SU-DHL-6 (cell line): ENCODE measurements around the gene GRID1.

Experiments used
- EZH2phosphoT487 ChIP-seq: fragments of 200-600 bp; sonication (generic), shearing (Covaris generic); conservative IDR thresholded peaks from 2 replicates; pipeline ENCODE4 v1.6.1; 2018; ENCODE audit warnings: mild to moderate bottlenecking, antibody characterized with exemption, low read length, moderate library complexity, mixed read lengths
- TF ChIP-seq, protein P1 (sequence below): fragments of 200-600 bp; sonication (generic); IDR thresholded peaks from one replicate; pipeline ENCODE4 v1.5.1; 2017; ENCODE audit warnings: antibody characterized with exemption, mild to moderate bottlenecking, low read length, moderate library complexity; ENCODE audit not compliant: insufficient read depth, poor library complexity, severe bottlenecking

DNA sequence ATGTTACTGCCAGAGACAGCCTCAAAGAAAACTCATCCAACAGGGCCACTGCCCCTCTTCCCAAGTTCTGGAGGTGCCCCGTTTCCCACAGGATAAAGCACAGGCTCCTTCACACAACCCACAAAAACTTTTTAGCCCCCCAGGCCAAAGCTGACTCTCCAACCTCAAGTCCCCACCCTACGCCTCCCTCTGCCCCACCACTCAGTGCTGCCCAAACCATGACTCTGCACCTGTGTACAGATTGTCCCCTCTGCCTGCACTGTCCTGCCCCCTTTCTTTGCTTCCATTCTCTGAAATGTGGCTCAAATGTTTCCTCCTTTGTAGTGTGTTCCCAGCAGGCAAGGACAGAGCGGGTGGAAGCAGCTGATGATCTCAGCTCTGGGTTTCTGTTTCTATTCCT lies 284.0 kb downstream of the GRID1 start:
- TF ChIP-seq, protein P1, sequence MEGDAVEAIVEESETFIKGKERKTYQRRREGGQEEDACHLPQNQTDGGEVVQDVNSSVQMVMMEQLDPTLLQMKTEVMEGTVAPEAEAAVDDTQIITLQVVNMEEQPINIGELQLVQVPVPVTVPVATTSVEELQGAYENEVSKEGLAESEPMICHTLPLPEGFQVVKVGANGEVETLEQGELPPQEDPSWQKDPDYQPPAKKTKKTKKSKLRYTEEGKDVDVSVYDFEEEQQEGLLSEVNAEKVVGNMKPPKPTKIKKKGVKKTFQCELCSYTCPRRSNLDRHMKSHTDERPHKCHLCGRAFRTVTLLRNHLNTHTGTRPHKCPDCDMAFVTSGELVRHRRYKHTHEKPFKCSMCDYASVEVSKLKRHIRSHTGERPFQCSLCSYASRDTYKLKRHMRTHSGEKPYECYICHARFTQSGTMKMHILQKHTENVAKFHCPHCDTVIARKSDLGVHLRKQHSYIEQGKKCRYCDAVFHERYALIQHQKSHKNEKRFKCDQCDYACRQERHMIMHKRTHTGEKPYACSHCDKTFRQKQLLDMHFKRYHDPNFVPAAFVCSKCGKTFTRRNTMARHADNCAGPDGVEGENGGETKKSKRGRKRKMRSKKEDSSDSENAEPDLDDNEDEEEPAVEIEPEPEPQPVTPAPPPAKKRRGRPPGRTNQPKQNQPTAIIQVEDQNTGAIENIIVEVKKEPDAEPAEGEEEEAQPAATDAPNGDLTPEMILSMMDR = no peak
- no peak for TF ChIP-seq EZH2phosphoT487
